Right forelimb (tissue), 1 donor: Measurements from ENCODE around the gene ELOB.

Experiments
- DNase-seq: peaks from one replicate; pipeline ENCODE4 v3.0.0-alpha.2; 2018

Gene ELOB

GRCh38 chr16:2809149-2809760 is 32.2 kb upstream of the ELOB start:
- DNase-seq, result no peak

GRCh38 chr16:2808181-2808580 is 31.1 kb upstream of the ELOB start:
- DNase-seq, result no peak

- no peak for DNase-seq
Measured at GRCh38 chr16:2806286-2806685, 29.2 kb upstream of the ELOB start.

GRCh38 chr16:2804728-2805127 is 27.6 kb upstream of the ELOB start:
- DNase-seq, result no peak

GRCh38 chr16:2803545-2804195 is 26.6 kb upstream of the ELOB start:
- DNase-seq, result no peak

GRCh38 chr16:2799859-2800226 is 22.8 kb upstream of the ELOB start:
- no peak for DNase-seq

- no peak for DNase-seq
Measured at GRCh38 chr16:2799205-2799858, 22.3 kb upstream of the ELOB start.

GRCh38 chr16:2798723-2799204 is 21.7 kb upstream of the ELOB start:
- DNase-seq, result no peak

GRCh38 chr16:2795395-2796143 is 18.5 kb upstream of the ELOB start:
- peak; percentile 11 for DNase-seq

GRCh38 chr16:2792940-2793339 is 15.9 kb upstream of the ELOB start:
- peak; percentile 16 for DNase-seq

GRCh38 chr16:2791174-2791573 is 14.1 kb upstream of the ELOB start:
- DNase-seq, result no peak

GRCh38 chr16:2790631-2791030 is 13.6 kb upstream of the ELOB start:
- DNase-seq, result no peak

GRCh38 chr16:2787961-2788360 is 10.9 kb upstream of the ELOB start:
- DNase-seq, result peak; percentile 41

GRCh38 chr16:2787406-2787805 is 10.3 kb upstream of the ELOB start, which contains the start of gene PRSS33:
Gene PRSS33, minus strand, starts transcription at chr16:2787560. Its CDS starts 1,013 bp downstream, at chr16:2786547.
- peak; percentile 41 for DNase-seq

GRCh38 chr16:2786826-2787151 is 9.7 kb upstream of the ELOB start:
- no peak for DNase-seq

- DNase-seq, result peak; percentile 35
Measured at GRCh38 chr16:2786061-2786825, 9.2 kb upstream of the ELOB start.

GRCh38 chr16:2785101-2785991 is 8.3 kb upstream of the ELOB start:
- DNase-seq, result peak; percentile 37

- DNase-seq, result peak; percentile 32
Measured at GRCh38 chr16:2784358-2785100, 7.4 kb upstream of the ELOB start.

GRCh38 chr16:2783581-2784357 is 6.7 kb upstream of the ELOB start:
- DNase-seq, result peak; percentile 36
